GM23338 (cell line): ENCODE data around the gene TLCD3B. TPM values are rescaled to one million over a fixed set of nuclear protein-coding genes. Genes with fewer than 3 reads are reported as not detected.

Experiments used
- ATAC-seq: fragments of 200-7000 bp; cut with Tn5 transposase; 3 replicates; pipeline ENCODE4 v1.9.1; 2020
- DNase-seq: peaks from one replicate; pipeline ENCODE4 v3.0.0-alpha.2; 2015; ENCODE audit warnings: low spot score
- H2AFZ ChIP-seq: fragments of 200-600 bp; sonication (generic); 2 replicates; pipeline ENCODE4 v1.8.0; 2016; ENCODE audit warnings: antibody characterized with exemption, mild to moderate bottlenecking, moderate library complexity
- H3F3A ChIP-seq: fragments of 200-600 bp; sonication (generic); replicated peaks from 2 replicates; pipeline ENCODE4 v1.8.0; 2017; ENCODE audit warnings: antibody characterized with exemption, mixed run types, low read depth
- H3K27ac ChIP-seq: fragments of 200-600 bp; sonication (generic); 2 replicates; pipeline ENCODE4 v1.6.1; 2016; ENCODE audit warnings: low read depth
- H3K27me3 ChIP-seq: fragments of 200-600 bp; sonication (generic); 2 replicates; pipeline ENCODE4 v1.8.0; 2016; ENCODE audit warnings: mild to moderate bottlenecking, mixed run types, moderate library complexity; ENCODE audit not compliant: insufficient read depth
- H3K36me3 ChIP-seq: fragments of 200-600 bp; sonication (generic); 2 replicates; pipeline ENCODE4 v1.8.0; 2016; ENCODE audit warnings: mild to moderate bottlenecking; ENCODE audit not compliant: insufficient read depth
- H3K4me1 ChIP-seq: fragments of 200-600 bp; sonication (generic); 2 replicates; pipeline ENCODE4 v1.8.0; 2016; ENCODE audit warnings: mild to moderate bottlenecking, moderate library complexity; ENCODE audit not compliant: insufficient read depth
- H3K4me2 ChIP-seq: fragments of 200-600 bp; sonication (generic); 2 replicates; pipeline ENCODE4 v1.7.1; 2017; ENCODE audit warnings: mixed run types
- H3K4me3 ChIP-seq: fragments of 200-600 bp; sonication (generic); 2 replicates; pipeline ENCODE4 v1.6.1; 2016; ENCODE audit warnings: mixed run types
- H3K79me2 ChIP-seq: fragments of 200-600 bp; sonication (generic); replicated peaks from 2 replicates; pipeline ENCODE4 v1.8.0; 2017; ENCODE audit warnings: mild to moderate bottlenecking; ENCODE audit not compliant: insufficient read depth
- H3K9me2 ChIP-seq: fragments of 200-600 bp; sonication (generic); 2 replicates; pipeline ENCODE4 v1.8.0; 2017; ENCODE audit not compliant: insufficient read depth
- H4K20me1 ChIP-seq: fragments of 200-600 bp; sonication (generic); replicated peaks from 2 replicates; pipeline ENCODE4 v1.8.0; 2017; ENCODE audit warnings: mild to moderate bottlenecking; ENCODE audit not compliant: insufficient read depth
- H3K27ac Mint-ChIP-seq: 2 replicates; pipeline ENCODE4 v1.8.0; 2020; ENCODE audit warnings: inconsistent platforms, mild to moderate bottlenecking, moderate library complexity, mixed read lengths
- H3K27me3 Mint-ChIP-seq: 3 replicates; pipeline ENCODE4 v1.8.0; 2022; ENCODE audit warnings: low read depth, mild to moderate bottlenecking, moderate library complexity, mixed read lengths, inconsistent platforms; ENCODE audit not compliant: insufficient read depth, poor library complexity
- H3K36me3 Mint-ChIP-seq: 3 replicates; pipeline ENCODE4 v1.8.0; 2021; ENCODE audit warnings: low read depth, mild to moderate bottlenecking, inconsistent platforms, moderate library complexity, mixed read lengths
- H3K4me1 Mint-ChIP-seq: 3 replicates; pipeline ENCODE4 v1.8.0; 2020; ENCODE audit warnings: mild to moderate bottlenecking, inconsistent platforms, mixed read lengths
- H3K4me3 Mint-ChIP-seq: 3 replicates; pipeline ENCODE4 v1.8.0; 2021; ENCODE audit warnings: moderate library complexity, mild to moderate bottlenecking, inconsistent platforms, mixed read lengths
- H3K9me3 Mint-ChIP-seq: 3 replicates; pipeline ENCODE4 v1.8.0; 2020; ENCODE audit warnings: moderate library complexity, mild to moderate bottlenecking, inconsistent platforms, mixed read lengths
- CREB1 ChIP-seq: fragments of 250-450 bp; sonication (Bioruptor Pico); IDR thresholded peaks from 2 replicates; pipeline ENCODE4 v1.5.0; 2020; ENCODE audit warnings: low read depth, mild to moderate bottlenecking, moderate library complexity
- EZH2 ChIP-seq: fragments of 200-600 bp; sonication (generic); IDR thresholded peaks from one replicate; pipeline ENCODE4 v1.8.0; 2017; ENCODE audit warnings: antibody characterized with exemption, mild to moderate bottlenecking, low read depth; ENCODE audit not compliant: unreplicated experiment
- EZH2phosphoT487 ChIP-seq: fragments of 200-600 bp; sonication (generic); IDR thresholded peaks from one replicate; pipeline ENCODE4 v1.8.1; 2018; ENCODE audit warnings: antibody characterized with exemption; ENCODE audit not compliant: unreplicated experiment
- JUNB ChIP-seq: IDR thresholded peaks from one replicate; pipeline ENCODE4 v1.6.1; 2016; ENCODE audit warnings: antibody characterized with exemption; ENCODE audit not compliant: unreplicated experiment
- NANOG ChIP-seq: IDR thresholded peaks from 2 replicates; pipeline ENCODE4 v1.6.1; 2016; ENCODE audit warnings: antibody characterized with exemption, borderline replicate concordance
- POLR2AphosphoS5 ChIP-seq: IDR thresholded peaks from 2 replicates; pipeline ENCODE4 v1.6.1; 2016; ENCODE audit warnings: antibody characterized with exemption, low read depth
- STAT1 ChIP-seq: IDR thresholded peaks from one replicate; pipeline ENCODE4 v1.6.1; 2016; ENCODE audit warnings: antibody characterized with exemption; ENCODE audit not compliant: unreplicated experiment
- ZNF114 ChIP-seq: fragments of 250-450 bp; sonication (Bioruptor Pico); IDR thresholded peaks from 2 replicates; pipeline ENCODE4 v1.5.0; 2020; ENCODE audit warnings: mild to moderate bottlenecking, moderate library complexity
- ZNF331 ChIP-seq: fragments of 250-450 bp; sonication (Bioruptor Pico); IDR thresholded peaks from 2 replicates; pipeline ENCODE4 v1.5.0; 2020; ENCODE audit warnings: low read depth, mild to moderate bottlenecking, moderate library complexity
- polyA plus RNA-seq: library from polyadenylated mRNA; unstranded; fragments of >200 nt; fragmentation: Nextera tagmentation; extraction: Ambion mirVana; gene quantifications from 2 replicates; pipeline ENCODE4 v1.2.1, GENCODE V29; 2016
- total RNA-seq: library from RNA; depleted of rRNA; stranded (reverse); fragments of >200 nt; shearing (Covaris generic); gene quantifications from 2 replicates; pipeline ENCODE4 v1.2.3, GENCODE V29; 2014
- TF ChIP-seq, protein P1 (sequence below): fragments of 250-450 bp; sonication (Bioruptor Pico); IDR thresholded peaks from 2 replicates; pipeline ENCODE4 v1.5.0; 2020; ENCODE audit warnings: mild to moderate bottlenecking, moderate library complexity

TLCD3B gene
- total and polyA plus RNA-seq, 2 experiments from 2014 or later = 14.2 to 37.4 TPM

DNA sequence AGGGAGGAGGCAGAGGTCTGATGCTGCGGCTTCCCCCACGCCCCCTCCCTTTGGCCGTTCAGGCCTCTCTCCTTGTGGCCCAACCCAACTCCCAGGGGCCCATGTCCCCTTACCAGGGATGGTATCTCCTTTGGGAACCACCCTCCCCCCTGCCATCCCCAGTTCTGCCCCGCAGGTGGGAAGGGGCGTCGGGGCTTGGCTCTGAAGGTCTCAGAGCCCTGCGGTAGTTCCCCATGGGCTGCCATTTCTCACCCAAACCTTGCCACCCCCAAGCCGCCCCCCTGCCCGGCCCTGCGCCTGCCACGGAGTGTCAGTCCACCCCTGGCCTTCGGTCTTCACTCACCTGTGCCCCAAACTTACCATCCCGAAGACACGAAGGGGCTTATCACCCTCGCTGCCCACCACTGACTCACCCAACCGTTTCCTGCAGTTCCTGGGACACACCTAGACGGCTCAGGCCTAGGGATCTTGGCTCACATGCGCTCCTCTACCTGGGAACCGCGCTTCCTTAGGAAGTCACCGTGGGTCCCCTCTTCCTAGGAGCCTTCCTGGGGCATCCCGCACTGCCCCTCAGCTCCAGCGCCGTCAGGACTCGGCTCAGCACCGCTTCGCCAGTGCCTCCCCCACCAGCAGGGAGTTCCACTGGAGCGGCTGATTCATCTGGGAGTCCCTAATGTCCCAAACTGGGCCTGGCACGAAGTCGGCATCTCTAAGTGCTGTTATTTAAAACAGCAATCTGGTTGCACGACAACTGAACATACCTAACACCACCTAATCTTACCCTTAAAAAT is 19.2 kb downstream of the TLCD3B start:
- H3K4me2 ChIP-seq = peak overlapping the region; percentile 87

More for the DNA sequence above, 19.2 kb downstream of the TLCD3B start:
- TF ChIP-seq CREB1 (CRISPR knock-in tag) (no peak), EZH2phosphoT487 (no peak), EZH2 (no peak), JUNB (no peak), ZNF331 (CRISPR knock-in tag) (no peak), ZNF114 (no peak), STAT1 (no peak), NANOG (no peak), POLR2AphosphoS5 (no peak; the same call in 1 of the 2 replicates)
- TF ChIP-seq, protein P1, sequence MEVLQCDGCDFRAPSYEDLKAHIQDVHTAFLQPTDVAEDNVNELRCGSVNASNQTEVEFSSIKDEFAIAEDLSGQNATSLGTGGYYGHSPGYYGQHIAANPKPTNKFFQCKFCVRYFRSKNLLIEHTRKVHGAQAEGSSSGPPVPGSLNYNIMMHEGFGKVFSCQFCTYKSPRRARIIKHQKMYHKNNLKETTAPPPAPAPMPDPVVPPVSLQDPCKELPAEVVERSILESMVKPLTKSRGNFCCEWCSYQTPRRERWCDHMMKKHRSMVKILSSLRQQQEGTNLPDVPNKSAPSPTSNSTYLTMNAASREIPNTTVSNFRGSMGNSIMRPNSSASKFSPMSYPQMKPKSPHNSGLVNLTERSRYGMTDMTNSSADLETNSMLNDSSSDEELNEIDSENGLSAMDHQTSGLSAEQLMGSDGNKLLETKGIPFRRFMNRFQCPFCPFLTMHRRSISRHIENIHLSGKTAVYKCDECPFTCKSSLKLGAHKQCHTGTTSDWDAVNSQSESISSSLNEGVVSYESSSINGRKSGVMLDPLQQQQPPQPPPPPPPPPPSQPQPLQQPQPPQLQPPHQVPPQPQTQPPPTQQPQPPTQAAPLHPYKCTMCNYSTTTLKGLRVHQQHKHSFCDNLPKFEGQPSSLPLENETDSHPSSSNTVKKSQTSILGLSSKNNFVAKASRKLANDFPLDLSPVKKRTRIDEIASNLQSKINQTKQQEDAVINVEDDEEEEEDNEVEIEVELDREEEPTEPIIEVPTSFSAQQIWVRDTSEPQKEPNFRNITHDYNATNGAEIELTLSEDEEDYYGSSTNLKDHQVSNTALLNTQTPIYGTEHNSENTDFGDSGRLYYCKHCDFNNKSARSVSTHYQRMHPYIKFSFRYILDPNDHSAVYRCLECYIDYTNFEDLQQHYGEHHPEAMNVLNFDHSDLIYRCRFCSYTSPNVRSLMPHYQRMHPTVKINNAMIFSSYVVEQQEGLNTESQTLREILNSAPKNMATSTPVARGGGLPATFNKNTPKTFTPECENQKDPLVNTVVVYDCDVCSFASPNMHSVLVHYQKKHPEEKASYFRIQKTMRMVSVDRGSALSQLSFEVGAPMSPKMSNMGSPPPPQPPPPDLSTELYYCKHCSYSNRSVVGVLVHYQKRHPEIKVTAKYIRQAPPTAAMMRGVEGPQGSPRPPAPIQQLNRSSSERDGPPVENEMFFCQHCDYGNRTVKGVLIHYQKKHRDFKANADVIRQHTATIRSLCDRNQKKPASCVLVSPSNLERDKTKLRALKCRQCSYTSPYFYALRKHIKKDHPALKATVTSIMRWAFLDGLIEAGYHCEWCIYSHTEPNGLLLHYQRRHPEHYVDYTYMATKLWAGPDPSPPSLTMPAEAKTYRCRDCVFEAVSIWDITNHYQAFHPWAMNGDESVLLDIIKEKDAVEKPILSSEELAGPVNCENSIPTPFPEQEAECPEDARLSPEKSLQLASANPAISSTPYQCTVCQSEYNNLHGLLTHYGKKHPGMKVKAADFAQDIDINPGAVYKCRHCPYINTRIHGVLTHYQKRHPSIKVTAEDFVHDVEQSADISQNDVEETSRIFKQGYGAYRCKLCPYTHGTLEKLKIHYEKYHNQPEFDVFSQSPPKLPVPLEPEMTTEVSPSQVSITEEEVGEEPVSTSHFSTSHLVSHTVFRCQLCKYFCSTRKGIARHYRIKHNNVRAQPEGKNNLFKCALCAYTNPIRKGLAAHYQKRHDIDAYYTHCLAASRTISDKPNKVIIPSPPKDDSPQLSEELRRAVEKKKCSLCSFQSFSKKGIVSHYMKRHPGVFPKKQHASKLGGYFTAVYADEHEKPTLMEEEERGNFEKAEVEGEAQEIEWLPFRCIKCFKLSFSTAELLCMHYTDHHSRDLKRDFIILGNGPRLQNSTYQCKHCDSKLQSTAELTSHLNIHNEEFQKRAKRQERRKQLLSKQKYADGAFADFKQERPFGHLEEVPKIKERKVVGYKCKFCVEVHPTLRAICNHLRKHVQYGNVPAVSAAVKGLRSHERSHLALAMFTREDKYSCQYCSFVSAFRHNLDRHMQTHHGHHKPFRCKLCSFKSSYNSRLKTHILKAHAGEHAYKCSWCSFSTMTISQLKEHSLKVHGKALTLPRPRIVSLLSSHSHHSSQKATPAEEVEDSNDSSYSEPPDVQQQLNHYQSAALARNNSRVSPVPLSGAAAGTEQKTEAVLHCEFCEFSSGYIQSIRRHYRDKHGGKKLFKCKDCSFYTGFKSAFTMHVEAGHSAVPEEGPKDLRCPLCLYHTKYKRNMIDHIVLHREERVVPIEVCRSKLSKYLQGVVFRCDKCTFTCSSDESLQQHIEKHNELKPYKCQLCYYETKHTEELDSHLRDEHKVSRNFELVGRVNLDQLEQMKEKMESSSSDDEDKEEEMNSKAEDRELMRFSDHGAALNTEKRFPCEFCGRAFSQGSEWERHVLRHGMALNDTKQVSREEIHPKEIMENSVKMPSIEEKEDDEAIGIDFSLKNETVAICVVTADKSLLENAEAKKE = no peak
- Histone ChIP-seq H3K36me3 (no peaks in the 10 kb centered on the region), H3K4me3 (peak overlapping the region; percentile 91), H4K20me1 (no peaks in the 10 kb centered on the region), H3K9me2 (no peaks in the 10 kb centered on the region), H3K4me1 (peaks cover 11% of the 10 kb centered on the region; the same call in 1 of the 2 replicates), H2AFZ (peak overlapping the region; percentile 87), H3F3A (0 out of 2 replicates have a peak, but pooled peaks cover 4% of the 10 kb centered on the region), H3K27me3 (peaks cover 33% of the 10 kb centered on the region), H3K27ac (no peak overlapping the region), H3K79me2 (no peaks in the 10 kb centered on the region)
- H3K27ac Mint-ChIP-seq = no peak overlapping the region
- peak overlapping the region; percentile 77 for H3K4me3 Mint-ChIP-seq
- peaks cover 2% of the 10 kb centered on the region; the same call in 1 of the 3 replicates for H3K9me3 Mint-ChIP-seq
- peaks cover 23% of the 10 kb centered on the region for H3K4me1 Mint-ChIP-seq
- peaks cover 28% of the 10 kb centered on the region for H3K27me3 Mint-ChIP-seq
- DNase-seq (peak; percentile 68), ATAC-seq (peak; percentile 38)
- no peaks in the 10 kb centered on the region for H3K36me3 Mint-ChIP-seq
